ENCODE measurements around the gene PRTN3. TPM values are rescaled to one million over a fixed set of nuclear protein-coding genes. Genes with fewer than 3 reads are reported as not detected.

The PRTN3 gene
- total RNA-seq, 4 donors from 2014 or later, result not detected

- Histone ChIP-seq H3K27ac (no peak overlapping the region), H3K9me3 (no peaks in the 10 kb centered on the region), H3K4me3 (no peak overlapping the region), H3K27me3 (no peaks in the 10 kb centered on the region), H3K36me3 (peaks cover 0 to 96% (median 26%) of the 10 kb centered on the region in 3 donors), H3K4me1 (no peaks in the 10 kb centered on the region)
- 92% methylated on average over 30 of the region's 30 CpGs for WGBS, 2 donors
- no peak for DNase-seq (ENCODE audit: low spot score in 2 of 2)
- TF ChIP-seq, protein P1, sequence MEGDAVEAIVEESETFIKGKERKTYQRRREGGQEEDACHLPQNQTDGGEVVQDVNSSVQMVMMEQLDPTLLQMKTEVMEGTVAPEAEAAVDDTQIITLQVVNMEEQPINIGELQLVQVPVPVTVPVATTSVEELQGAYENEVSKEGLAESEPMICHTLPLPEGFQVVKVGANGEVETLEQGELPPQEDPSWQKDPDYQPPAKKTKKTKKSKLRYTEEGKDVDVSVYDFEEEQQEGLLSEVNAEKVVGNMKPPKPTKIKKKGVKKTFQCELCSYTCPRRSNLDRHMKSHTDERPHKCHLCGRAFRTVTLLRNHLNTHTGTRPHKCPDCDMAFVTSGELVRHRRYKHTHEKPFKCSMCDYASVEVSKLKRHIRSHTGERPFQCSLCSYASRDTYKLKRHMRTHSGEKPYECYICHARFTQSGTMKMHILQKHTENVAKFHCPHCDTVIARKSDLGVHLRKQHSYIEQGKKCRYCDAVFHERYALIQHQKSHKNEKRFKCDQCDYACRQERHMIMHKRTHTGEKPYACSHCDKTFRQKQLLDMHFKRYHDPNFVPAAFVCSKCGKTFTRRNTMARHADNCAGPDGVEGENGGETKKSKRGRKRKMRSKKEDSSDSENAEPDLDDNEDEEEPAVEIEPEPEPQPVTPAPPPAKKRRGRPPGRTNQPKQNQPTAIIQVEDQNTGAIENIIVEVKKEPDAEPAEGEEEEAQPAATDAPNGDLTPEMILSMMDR (IDR thresholded peaks at IDR 0.05), result no peak
- TF ChIP-seq POLR2A (IDR thresholded peaks at IDR 0.05) (no peak), EP300 (IDR thresholded peaks at IDR 0.05) (no peak)
Observed at GRCh38 chr19:882871-883497, 42.2 kb downstream of the PRTN3 start.

DNA sequence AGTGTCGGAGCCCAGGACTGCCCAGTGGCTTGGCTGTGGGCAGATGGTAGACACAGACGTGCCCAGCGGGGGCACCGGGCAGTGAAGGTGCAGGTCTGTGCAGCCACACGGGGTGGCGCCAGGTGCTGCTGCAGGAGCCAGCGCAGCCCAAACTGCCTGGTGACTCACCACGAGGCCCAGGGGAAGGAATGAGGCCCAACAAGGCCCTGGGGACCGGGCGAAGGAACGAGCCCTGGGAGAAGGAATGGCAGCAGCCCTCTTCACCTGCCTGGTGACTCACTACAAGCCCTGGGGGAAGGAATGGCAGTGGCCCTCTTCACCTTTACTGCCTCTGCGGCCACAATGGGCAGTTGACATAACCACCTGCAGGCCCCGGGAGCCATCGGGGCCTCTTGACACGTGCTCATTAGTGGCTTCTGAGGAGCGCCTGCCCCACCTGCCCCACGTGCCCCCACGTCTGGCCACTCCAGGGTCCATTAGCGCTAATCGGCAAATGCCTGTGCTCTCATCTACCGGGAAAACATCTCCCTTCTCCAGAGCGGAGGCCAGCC, 42.9 kb downstream of the PRTN3 start:
- Histone ChIP-seq H3K27ac (no peak overlapping the region), H3K4me1 (no peaks in the 10 kb centered on the region), H3K27me3 (no peaks in the 10 kb centered on the region), H3K36me3 (peaks cover 0 to 100% (median 26%) of the 10 kb centered on the region in 3 donors), H3K4me3 (no peak overlapping the region), H3K9me3 (no peaks in the 10 kb centered on the region)
- no peak for DNase-seq (ENCODE audit: low spot score in 2 of 2)
- WGBS, 2 donors, result 84 to 91% methylated on average over 22 of the region's 22 CpGs
- no peak for TF ChIP-seq EP300 (IDR thresholded peaks at IDR 0.05)
- TF ChIP-seq, protein P1 (IDR thresholded peaks at IDR 0.05), result no peak
- no peak for TF ChIP-seq POLR2A (IDR thresholded peaks at IDR 0.05)

DNA sequence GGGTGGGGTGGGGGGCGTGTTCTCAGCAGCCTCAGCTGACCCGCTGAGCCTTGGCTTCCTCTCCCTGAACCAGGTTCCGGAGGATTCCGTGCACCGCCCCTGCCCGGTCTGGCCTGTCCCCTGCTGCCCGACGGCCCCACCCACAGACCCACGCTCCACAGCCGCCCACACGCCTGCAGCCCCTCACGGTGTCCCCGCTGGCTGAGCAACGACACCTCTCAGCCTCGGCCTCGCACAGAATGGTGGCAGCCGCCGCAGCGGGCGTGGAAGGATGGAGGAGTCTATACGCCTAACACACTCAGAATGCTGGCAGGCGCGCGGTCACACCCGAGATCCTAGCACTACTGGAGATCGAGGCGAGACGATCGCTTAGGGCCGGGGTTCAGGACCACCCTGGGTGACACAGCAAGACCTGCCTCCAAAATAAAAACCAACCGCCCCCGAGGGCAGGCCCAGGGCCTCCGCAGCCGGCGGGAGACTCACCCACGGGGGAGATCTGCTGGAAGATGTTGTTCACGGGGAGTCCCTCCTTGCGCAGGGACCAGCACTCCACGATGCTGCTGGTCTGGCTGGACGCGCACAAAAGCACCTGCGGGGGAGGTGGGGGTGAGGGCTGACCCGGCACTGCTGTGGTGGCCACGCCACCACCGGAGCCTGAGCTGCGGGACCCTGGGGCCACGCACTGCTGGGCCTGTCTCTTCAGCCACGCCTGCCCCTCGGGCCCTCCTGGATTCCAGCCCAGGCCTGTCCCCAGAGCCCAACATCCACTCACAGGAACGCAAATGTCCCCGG, 43.8 kb downstream of the PRTN3 start:
- 87% methylated on average over 50 to 51 of the region's 51 CpGs for WGBS, 2 donors
- Histone ChIP-seq H3K36me3 (peaks cover 0 to 100% (median 26%) of the 10 kb centered on the region in 3 donors), H3K9me3 (no peaks in the 10 kb centered on the region), H3K27ac (no peak overlapping the region), H3K4me3 (no peak overlapping the region), H3K4me1 (no peaks in the 10 kb centered on the region), H3K27me3 (no peaks in the 10 kb centered on the region)
- DNase-seq (ENCODE audit: low spot score in 2 of 2), result no peak
- TF ChIP-seq EP300 (IDR thresholded peaks at IDR 0.05) (no peak), POLR2A (IDR thresholded peaks at IDR 0.05) (no peak)
- TF ChIP-seq, protein P1 (IDR thresholded peaks at IDR 0.05), result no peak

- H3K4me3 ChIP-seq, result no peak overlapping the region
- 91 to 98% methylated on average over 26 to 64 of the region's 64 CpGs for WGBS, 2 donors
- no peak overlapping the region for H3K27ac ChIP-seq
- H3K27me3 ChIP-seq, result no peaks in the 10 kb centered on the region
- TF ChIP-seq EP300 (IDR thresholded peaks at IDR 0.05), result no peak
- TF ChIP-seq, protein P1 (IDR thresholded peaks at IDR 0.05), result no peak
- no peaks in the 10 kb centered on the region for H3K4me1 ChIP-seq
- peaks cover 0 to 100% (median 18%) of the 10 kb centered on the region in 3 donors for H3K36me3 ChIP-seq
- no peak for DNase-seq (ENCODE audit: low spot score in 2 of 2)
- H3K9me3 ChIP-seq, result no peaks in the 10 kb centered on the region
Observed at GRCh38 chr19:885536-886224, 44.9 kb downstream of the PRTN3 start.

Measured in tibial nerve (tissue), 4 donors.